Measurements from ENCODE around the gene XPO5. TPM values are rescaled to one million over a fixed set of nuclear protein-coding genes. Genes with fewer than 3 reads are reported as not detected.
A peak's percentile ranks its signal among the peaks of the same experiment; 100 is the strongest.
"Not testable (repeated sequence)": the region's sequence is repeated elsewhere in the genome, so short reads cannot be mapped to it uniquely, and the experiment has no call there.

XPO5 gene
- polyA plus RNA-seq, 1 experiment = 37.7 TPM

DNA sequence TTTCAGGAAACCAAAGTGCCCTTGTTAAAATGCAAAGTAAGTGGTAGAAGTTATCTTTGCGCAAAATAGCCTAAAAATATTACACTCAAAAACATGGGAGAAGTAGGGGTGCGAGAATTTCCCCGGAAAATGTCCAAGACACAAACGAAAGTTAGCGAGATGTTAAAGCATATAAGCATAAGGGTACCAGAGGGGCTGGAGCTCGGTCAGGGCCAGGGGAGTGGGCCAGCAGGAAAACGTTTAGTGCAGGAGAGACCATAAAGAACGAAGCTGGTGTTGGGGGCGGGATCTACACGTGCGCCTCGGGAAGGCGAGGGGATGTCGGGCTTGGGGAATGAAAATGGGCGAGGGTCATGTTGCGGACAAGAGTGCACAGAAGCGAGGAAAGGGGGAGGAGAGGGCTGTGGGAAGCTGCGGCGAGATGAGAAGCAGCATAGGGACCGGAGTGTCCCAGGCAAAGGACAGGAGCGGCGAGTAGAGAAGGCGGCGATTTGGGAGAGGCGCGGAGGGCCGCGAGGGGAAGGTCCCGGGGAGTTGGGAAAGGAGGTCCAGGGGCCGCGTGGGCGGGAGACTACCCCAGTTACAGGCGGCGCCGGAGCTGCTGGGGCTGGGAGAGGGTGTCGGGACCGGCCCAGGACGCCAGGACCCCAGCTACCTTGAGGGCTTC lies 600 bp downstream of the XPO5 start:
- H3K27me3 ChIP-seq (ENCODE audit: control insufficient read depth, insufficient read depth, low read length) = no peaks in the 10 kb centered on the region
- POLR2A ChIA-PET = interaction anchor here (0.7 kb wide), 1 partner anchor 393 kb away, joined by 22 read pairs; the partner anchor contains the start of gene CUL9
- TF ChIP-seq CTCF (IDR thresholded peaks at IDR 0.05; ENCODE audit: insufficient read depth, low read depth, low read length) = no peak
- CTCF ChIA-PET = no interaction called here
- DNase-seq (ENCODE audit: low read depth) = no peak
- H3K36me3 ChIP-seq (ENCODE audit: control insufficient read depth, insufficient read depth, low read length) = peaks cover 4% of the 10 kb centered on the region; the same call in 1 of the 2 replicates
- H3K4me3 ChIP-seq (ENCODE audit: low read depth, low read length) = peak overlapping the region; percentile 96

DNA sequence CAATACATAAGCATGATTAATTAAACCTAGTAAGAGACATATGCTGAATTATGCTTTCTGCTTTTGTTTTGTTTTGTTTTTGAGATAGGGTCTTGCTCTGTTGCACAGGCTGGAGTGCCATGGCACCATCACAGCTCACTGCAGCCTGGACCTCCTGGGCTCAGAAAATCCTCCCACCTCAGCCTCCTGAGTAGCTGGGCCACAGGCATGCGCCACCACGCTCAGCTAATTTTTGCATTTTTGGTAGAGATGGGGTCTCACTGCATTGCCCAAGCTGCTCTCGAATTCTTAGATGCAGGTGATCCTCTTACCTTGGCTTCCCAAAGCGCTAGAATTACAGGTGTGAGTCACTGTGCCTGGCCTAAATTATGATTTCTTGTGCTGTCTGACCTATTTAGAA lies 3.8 kb downstream of the XPO5 start:
- TF ChIP-seq CTCF (IDR thresholded peaks at IDR 0.05; ENCODE audit: insufficient read depth, low read depth, low read length) = no peak
- ChIA-PET POLR2A (no interaction called here), CTCF (no interaction called here)
- Histone ChIP-seq H3K36me3 (ENCODE audit: control insufficient read depth, insufficient read depth, low read length) (peaks cover 9% of the 10 kb centered on the region), H3K4me3 (ENCODE audit: low read depth, low read length) (no peak overlapping the region), H3K27me3 (ENCODE audit: control insufficient read depth, insufficient read depth, low read length) (no peaks in the 10 kb centered on the region)
- DNase-seq (ENCODE audit: low read depth) = no peak

GRCh38 chr6:43570876-43571441 lies 4.9 kb downstream of the XPO5 start:
- POLR2A ChIA-PET = no interaction called here
- Histone ChIP-seq H3K27me3 (ENCODE audit: control insufficient read depth, insufficient read depth, low read length) (no peaks in the 10 kb centered on the region), H3K36me3 (ENCODE audit: control insufficient read depth, insufficient read depth, low read length) (peaks cover 10% of the 10 kb centered on the region), H3K4me3 (ENCODE audit: low read depth, low read length) (no peak overlapping the region)
- no peak for DNase-seq (ENCODE audit: low read depth)
- TF ChIP-seq CTCF (IDR thresholded peaks at IDR 0.05; ENCODE audit: insufficient read depth, low read depth, low read length) = no peak
- CTCF ChIA-PET = interaction anchor here (0.7 kb wide), 1 partner anchor 504 kb away, joined by 3 read pairs; no protein-coding TSS in a partner anchor

GRCh38 chr6:43559328-43559727 lies 16.5 kb downstream of the XPO5 start:
- H3K27me3 ChIP-seq (ENCODE audit: control insufficient read depth, insufficient read depth, low read length) = no peaks in the 10 kb centered on the region
- H3K36me3 ChIP-seq (ENCODE audit: control insufficient read depth, insufficient read depth, low read length) = peaks cover 11% of the 10 kb centered on the region
- no peak for DNase-seq (ENCODE audit: low read depth)
- ChIA-PET CTCF (no interaction called here), POLR2A (no interaction called here)
- TF ChIP-seq CTCF (IDR thresholded peaks at IDR 0.05; ENCODE audit: insufficient read depth, low read depth, low read length) = no peak
- no peak overlapping the region for H3K4me3 ChIP-seq (ENCODE audit: low read depth, low read length)

DNA sequence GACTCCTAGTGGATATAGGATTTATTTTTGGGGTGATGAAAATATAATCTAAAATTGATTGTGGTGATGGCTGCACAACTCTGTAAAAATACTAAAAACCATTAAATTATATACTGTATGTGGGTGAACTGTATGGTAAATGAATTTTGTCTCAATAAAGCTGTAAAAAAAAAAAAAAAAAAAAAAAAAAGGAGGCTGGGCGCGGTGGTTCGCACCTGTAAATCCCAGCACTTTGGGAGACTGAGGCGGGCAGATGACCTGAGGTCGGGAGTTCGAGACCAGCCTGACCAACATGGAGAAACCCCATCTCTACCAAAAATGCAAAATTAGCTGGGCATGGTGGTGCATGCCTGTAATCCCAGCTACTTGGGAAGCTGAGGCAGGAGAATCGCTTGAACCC lies 18.2 kb downstream of the XPO5 start:
- DNase-seq (ENCODE audit: low read depth); POLR2A ChIA-PET; H3K4me3 ChIP-seq (ENCODE audit: low read depth, low read length); CTCF ChIA-PET; H3K27me3 ChIP-seq (ENCODE audit: control insufficient read depth, insufficient read depth, low read length): not testable (repeated sequence)
- H3K36me3 ChIP-seq (ENCODE audit: control insufficient read depth, insufficient read depth, low read length) = peaks cover 14% of the 10 kb centered on the region
